IPS DF 4.7 (cell line): Measurements from ENCODE around the gene PPP1R3F.
"Not testable (repeated sequence)": the region's sequence is repeated elsewhere in the genome, so short reads cannot be mapped to it uniquely, and the experiment has no call there.

Experiments
- DNase-seq: peaks from one replicate; pipeline ENCODE4 v3.0.0-alpha.2; 2013; ENCODE audit warnings: low spot score; ENCODE audit errors: extremely low read depth

PPP1R3F gene

DNA sequence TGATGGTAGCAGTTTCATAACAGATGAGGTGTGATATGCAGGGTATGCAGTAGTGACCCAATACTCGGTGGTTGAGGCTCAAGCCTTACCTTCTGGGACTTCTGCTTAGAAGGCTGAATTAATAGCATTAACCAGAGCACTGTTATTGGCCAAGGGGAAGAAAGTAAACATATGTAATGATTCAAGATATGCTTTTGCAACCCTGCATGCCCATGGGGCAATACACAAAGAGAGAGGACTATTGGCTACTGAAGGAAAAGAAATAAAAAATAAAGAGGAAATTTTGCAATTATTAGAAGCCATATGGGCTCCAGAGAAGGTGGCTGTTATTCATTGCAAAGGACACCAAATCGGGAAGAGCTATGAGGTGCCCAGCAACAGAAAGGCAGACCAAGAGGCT lies 42.6 kb downstream of the PPP1R3F start:
- DNase-seq = no peak

- DNase-seq = no peak
Measured at GRCh38 chrX:49316085-49316484, 46.5 kb downstream of the PPP1R3F start.

DNA sequence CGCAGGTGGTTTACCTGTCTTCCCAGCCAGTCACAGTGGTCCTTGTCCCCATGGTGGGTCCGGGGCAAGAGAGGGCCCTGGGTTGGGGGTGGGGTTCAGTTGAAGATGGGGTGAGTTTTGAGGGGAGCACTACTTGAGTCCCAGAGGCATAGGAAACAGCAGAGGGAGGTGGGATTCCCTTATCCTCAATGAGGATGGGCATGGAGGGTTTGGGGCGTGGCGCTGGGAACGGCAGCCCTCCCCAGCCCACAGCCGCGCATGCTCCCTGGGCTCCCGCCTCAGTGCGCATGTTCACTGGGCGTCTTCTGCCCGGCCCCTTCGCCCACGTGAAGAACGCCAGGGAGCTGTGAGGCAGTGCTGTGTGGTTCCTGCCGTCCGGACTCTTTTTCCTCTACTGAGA lies 52.1 kb downstream of the PPP1R3F start, which contains the start of gene GAGE12J:
Gene GAGE12J (plus strand): TSS at position 301 of the 400 bp plus-strand sequence. CDS start 1,157 bp downstream, outside the sequence.
- DNase-seq = not testable (repeated sequence)

DNA sequence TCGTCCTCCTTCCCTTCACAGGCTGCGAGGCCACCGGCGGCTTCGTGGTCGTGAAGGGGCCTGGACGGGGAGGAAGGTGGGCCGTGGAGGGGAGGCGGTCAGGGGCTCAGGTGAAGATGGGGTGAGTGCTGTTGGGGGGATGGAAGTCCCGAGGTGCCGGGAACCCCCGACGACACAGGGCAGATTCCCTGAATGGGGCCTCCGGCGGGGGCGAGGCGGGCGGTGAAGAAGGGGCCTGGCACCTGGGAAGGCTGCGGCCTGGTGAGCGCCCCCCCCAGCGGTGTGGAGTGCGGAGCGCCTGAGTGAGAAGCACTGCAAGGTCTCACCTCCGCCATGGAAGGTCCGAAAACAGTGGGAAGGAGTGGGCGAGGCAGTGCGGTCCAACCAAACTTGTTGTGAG lies 52.7 kb downstream of the PPP1R3F start:
- not testable (repeated sequence) for DNase-seq

GRCh38 chrX:49323735-49324134 lies 54.1 kb downstream of the PPP1R3F start:
- not testable (repeated sequence) for DNase-seq

GRCh38 chrX:49330421-49330820 lies 60.8 kb downstream of the PPP1R3F start:
- DNase-seq = not testable (repeated sequence)

- not testable (repeated sequence) for DNase-seq
Measured at GRCh38 chrX:49331282-49331681, 61.7 kb downstream of the PPP1R3F start, which contains the start of gene GAGE13. GAGE13 (plus strand) TSS chrX:49331582; CDS start chrX:49332738, 1,156 bp downstream.

DNA sequence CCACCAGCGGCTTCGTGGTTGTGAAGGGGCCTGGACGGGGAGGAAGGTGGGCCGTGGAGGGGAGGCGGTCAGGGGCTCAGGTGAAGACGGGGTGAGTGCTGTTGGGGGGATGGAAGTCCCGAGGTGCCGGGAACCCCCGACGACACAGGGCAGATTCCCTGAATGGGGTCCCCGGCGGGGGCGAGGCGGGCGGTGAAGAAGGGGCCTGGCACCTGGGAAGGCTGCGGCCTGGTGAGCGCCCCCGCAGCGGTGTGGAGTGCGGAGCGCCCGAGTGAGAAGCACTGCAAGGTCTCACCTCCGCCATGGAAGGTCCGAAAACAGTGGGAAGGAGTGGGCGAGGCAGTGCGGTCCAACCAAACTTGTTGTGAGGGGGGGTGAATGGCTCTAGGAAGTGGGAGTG lies 62.2 kb downstream of the PPP1R3F start:
- not testable (repeated sequence) for DNase-seq
